ENCODE results near the gene SLC2A14. TPM values are rescaled to one million over a fixed set of nuclear protein-coding genes. Genes with fewer than 3 reads are reported as not detected.
"Not testable (repeated sequence)": the region's sequence is repeated elsewhere in the genome, so short reads cannot be mapped to it uniquely, and the experiment has no call there.

Gene SLC2A14
- total RNA-seq, 1 donor from 2014 or later = not detected

DNA sequence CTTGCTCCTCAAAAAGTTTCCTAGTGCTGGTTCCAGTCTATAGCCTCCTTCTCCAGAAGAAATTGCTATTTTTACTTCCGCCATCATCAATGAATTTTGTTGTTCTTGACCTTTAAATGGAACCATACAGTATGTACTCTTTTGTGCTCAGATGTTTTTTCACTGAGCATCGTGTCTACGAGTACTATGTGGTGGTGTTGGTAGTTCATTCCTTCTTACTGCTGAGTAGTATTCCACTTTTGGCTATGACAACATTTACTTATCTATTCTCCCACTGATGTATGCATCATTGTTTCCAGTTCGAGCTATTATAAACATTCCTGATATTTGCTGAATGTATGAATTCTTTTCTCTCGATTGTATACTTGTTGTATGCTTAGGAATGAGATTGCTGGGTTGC, 28.6 kb downstream of the SLC2A14 start:
- Histone ChIP-seq H3K36me3 (no peaks in the 10 kb centered on the region), H3K4me1 (peaks cover 0 to 3% of the 10 kb centered on the region in 2 donors), H3K27me3 (no peaks in the 10 kb centered on the region), H3K27ac (no peak overlapping the region), H3K9me3 (no peaks in the 10 kb centered on the region), H3K4me3 (no peak overlapping the region)
- TF ChIP-seq CTCF (IDR thresholded peaks at IDR 0.05) = no peak
- no peak for DNase-seq (ENCODE audit: low spot score in 2 of 2)
- intact Hi-C loops (cut with DNase I) = no loop called here

DNA sequence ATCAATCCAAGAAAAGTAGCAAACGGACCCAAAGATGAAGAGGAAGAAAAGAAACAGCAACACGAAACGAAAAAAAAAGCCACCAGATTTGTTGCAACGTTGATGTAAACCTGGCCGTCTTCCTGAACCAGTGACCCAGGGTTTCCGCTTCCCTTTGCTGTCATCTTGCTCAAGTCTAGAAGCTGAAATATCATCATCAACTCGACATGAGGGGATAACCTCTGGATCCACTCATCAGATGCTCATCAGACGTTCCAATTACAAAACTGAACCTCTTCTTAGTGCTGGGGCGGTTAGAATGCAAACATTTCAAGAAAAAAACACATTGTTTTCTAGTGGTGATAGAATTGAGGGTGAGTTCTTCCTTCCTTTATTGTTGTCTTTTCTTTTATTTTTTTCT, 29.1 kb downstream of the SLC2A14 start:
- H3K4me1 ChIP-seq; H3K27ac ChIP-seq; intact Hi-C loops (cut with DNase I); H3K36me3 ChIP-seq; H3K27me3 ChIP-seq; H3K4me3 ChIP-seq; H3K9me3 ChIP-seq; DNase-seq (ENCODE audit: low spot score in 2 of 2): not testable (repeated sequence)

DNA sequence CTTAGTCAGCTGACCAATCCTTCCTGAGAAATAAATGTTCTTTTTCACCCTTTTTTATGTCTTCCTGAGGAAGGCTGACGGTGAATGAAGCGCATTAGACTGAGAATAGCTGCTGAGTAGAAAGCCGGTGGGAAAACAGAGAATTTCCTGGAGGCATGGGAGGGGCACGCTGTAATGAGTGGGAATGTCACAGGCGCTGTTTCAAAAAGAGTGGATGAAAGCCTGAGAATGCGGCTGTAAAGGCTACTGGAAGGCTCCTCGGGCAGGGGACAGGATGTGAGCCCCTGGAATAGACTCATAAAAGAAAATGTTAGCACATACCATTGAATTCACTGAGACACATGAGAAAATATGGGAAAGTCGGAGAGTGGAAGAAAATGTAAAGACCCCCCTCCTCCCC, 29.6 kb downstream of the SLC2A14 start:
- H3K36me3 ChIP-seq; DNase-seq (ENCODE audit: low spot score in 2 of 2); H3K4me1 ChIP-seq; H3K4me3 ChIP-seq; H3K27me3 ChIP-seq; H3K27ac ChIP-seq; H3K9me3 ChIP-seq; intact Hi-C loops (cut with DNase I): not testable (repeated sequence)

DNA sequence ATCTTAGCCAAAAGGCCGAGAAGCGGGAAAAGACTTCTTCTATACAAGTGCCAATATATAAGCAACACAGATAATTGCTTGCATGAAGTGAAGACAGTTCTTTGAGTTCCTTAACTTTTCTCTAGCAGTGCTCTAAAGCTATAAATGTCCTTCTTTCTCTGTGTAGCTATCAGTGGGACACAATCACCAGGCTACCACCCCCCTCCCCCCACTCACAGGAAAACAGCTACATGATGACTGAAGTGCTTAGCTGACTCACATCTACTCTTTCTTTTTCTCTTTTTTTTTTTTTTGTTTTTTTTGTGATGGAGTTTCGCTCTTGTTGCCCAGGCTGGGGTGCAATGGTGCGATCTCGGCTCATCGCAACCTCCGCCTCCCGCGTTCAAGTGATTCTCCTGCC, 30.3 kb downstream of the SLC2A14 start:
- H3K4me1 ChIP-seq; intact Hi-C loops (cut with DNase I); DNase-seq (ENCODE audit: low spot score in 2 of 2); H3K4me3 ChIP-seq; H3K9me3 ChIP-seq; H3K27me3 ChIP-seq; H3K36me3 ChIP-seq; H3K27ac ChIP-seq: not testable (repeated sequence)

DNA sequence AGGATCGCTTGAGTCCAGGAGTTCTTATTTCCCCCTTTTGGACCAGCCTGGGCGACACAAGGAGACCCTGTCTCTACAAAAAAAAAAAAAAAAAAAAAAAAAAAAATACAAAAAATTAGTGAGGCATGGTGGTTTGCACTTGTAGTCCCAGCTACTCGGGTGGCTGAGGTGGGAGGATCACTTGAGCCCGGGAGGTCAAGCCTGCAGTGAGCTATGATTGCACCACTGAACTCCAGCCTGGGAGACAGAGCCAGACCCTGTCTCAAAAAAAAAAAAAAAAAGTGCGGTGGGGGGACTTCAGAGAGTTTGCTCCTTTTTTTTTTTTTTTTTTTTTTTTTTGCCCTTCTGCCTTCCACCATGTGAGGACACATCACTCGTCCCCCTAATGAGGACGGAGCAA, 32.9 kb downstream of the SLC2A14 start:
- H3K4me3 ChIP-seq; H3K27ac ChIP-seq; H3K36me3 ChIP-seq; H3K9me3 ChIP-seq; DNase-seq (ENCODE audit: low spot score in 2 of 2); H3K27me3 ChIP-seq; intact Hi-C loops (cut with DNase I); H3K4me1 ChIP-seq: not testable (repeated sequence)

- H3K27ac ChIP-seq; H3K4me3 ChIP-seq; H3K36me3 ChIP-seq; H3K9me3 ChIP-seq; H3K27me3 ChIP-seq; H3K4me1 ChIP-seq; intact Hi-C loops (cut with DNase I); DNase-seq (ENCODE audit: low spot score in 2 of 2): not testable (repeated sequence)
Observed at GRCh38 chr12:7839226-7839625, 33.5 kb downstream of the SLC2A14 start.

- DNase-seq (ENCODE audit: low spot score in 2 of 2) = no peak
- Histone ChIP-seq H3K4me1 (no peaks in the 10 kb centered on the region), H3K4me3 (no peak overlapping the region), H3K9me3 (no peaks in the 10 kb centered on the region), H3K27ac (no peak overlapping the region), H3K36me3 (no peaks in the 10 kb centered on the region), H3K27me3 (no peaks in the 10 kb centered on the region)
- no peak for TF ChIP-seq CTCF (IDR thresholded peaks at IDR 0.05)
- intact Hi-C loops (cut with DNase I) = no loop called here
Observed at GRCh38 chr12:7837366-7837765, 35.3 kb downstream of the SLC2A14 start.

DNA sequence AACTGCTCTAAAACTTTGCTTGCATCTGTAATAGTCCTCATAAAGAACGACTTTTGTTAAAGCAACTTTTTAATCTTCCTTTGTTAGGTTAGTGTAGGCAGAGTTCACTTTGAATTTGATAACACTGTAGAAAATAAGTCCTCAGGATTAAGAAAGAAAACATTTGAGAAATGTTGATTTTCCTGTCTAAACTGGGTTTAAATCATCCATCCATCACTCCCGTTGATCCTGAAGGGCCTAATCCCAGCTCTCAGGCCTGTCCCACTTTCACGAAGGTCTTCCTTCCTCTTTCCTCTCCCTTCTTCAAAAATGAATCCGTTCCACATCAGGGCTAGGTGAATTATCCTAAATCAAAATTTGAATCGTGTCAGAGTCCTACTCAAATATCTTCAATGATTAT, 36.9 kb downstream of the SLC2A14 start:
- DNase-seq (ENCODE audit: low spot score in 2 of 2) = no peak
- Histone ChIP-seq H3K9me3 (no peaks in the 10 kb centered on the region), H3K4me3 (no peak overlapping the region), H3K4me1 (no peaks in the 10 kb centered on the region), H3K27ac (no peak overlapping the region), H3K36me3 (no peaks in the 10 kb centered on the region), H3K27me3 (no peaks in the 10 kb centered on the region)
- intact Hi-C loops (cut with DNase I) = no loop called here
- no peak for TF ChIP-seq CTCF (IDR thresholded peaks at IDR 0.05)
